ENCODE results near the gene NBAS.
"Not testable (repeated sequence)": the region's sequence is repeated elsewhere in the genome, so short reads cannot be mapped to it uniquely, and the experiment has no call there.

NBAS gene

GRCh38 chr2:15363142-15363541 lies 198.0 kb downstream of the NBAS start:
- no peak for DNase-seq (ENCODE audit: low spot score)

- no peak for DNase-seq (ENCODE audit: low spot score)
These were observed 201.2 kb downstream of the NBAS start for GRCh38 chr2:15359716-15360531.

GRCh38 chr2:15357922-15358321 lies 203.2 kb downstream of the NBAS start:
- no peak for DNase-seq (ENCODE audit: low spot score)

GRCh38 chr2:15357186-15357585 lies 203.9 kb downstream of the NBAS start:
- no peak for DNase-seq (ENCODE audit: low spot score)

- no peak for DNase-seq (ENCODE audit: low spot score)
These were observed 205.7 kb downstream of the NBAS start for GRCh38 chr2:15355386-15355785.

GRCh38 chr2:15354596-15355366 lies 206.4 kb downstream of the NBAS start:
- DNase-seq (ENCODE audit: low spot score), result no peak

GRCh38 chr2:15352363-15352762 lies 208.8 kb downstream of the NBAS start:
- no peak for DNase-seq (ENCODE audit: low spot score)

GRCh38 chr2:15348636-15349035 lies 212.5 kb downstream of the NBAS start:
- DNase-seq (ENCODE audit: low spot score), result no peak

GRCh38 chr2:15348045-15348444 lies 213.1 kb downstream of the NBAS start:
- DNase-seq (ENCODE audit: low spot score), result no peak

- no peak for DNase-seq (ENCODE audit: low spot score)
These were observed 214.5 kb downstream of the NBAS start for GRCh38 chr2:15346624-15347023.

- DNase-seq (ENCODE audit: low spot score), result no peak
These were observed 223.0 kb downstream of the NBAS start for GRCh38 chr2:15337996-15338666.

GRCh38 chr2:15334644-15335326 lies 226.3 kb downstream of the NBAS start:
- no peak for DNase-seq (ENCODE audit: low spot score)

GRCh38 chr2:15331787-15332186 lies 229.3 kb downstream of the NBAS start:
- no peak for DNase-seq (ENCODE audit: low spot score)

GRCh38 chr2:15325296-15325695 lies 235.8 kb downstream of the NBAS start:
- DNase-seq (ENCODE audit: low spot score), result no peak

- DNase-seq (ENCODE audit: low spot score), result no peak
These were observed 237.9 kb downstream of the NBAS start for GRCh38 chr2:15323227-15323626.

- not testable (repeated sequence) for DNase-seq (ENCODE audit: low spot score)
These were observed 239.7 kb downstream of the NBAS start for GRCh38 chr2:15321481-15321880.

- peak; percentile 3 for DNase-seq (ENCODE audit: low spot score)
These were observed 244.7 kb downstream of the NBAS start for GRCh38 chr2:15316370-15316814.

GRCh38 chr2:15315411-15315810 lies 245.7 kb downstream of the NBAS start:
- DNase-seq (ENCODE audit: low spot score), result no peak

GRCh38 chr2:15313657-15314056 lies 247.5 kb downstream of the NBAS start:
- no peak for DNase-seq (ENCODE audit: low spot score)

GRCh38 chr2:15311926-15312325 lies 249.2 kb downstream of the NBAS start:
- no peak for DNase-seq (ENCODE audit: low spot score)

GRCh38 chr2:15311201-15311907 lies 249.8 kb downstream of the NBAS start:
- no peak for DNase-seq (ENCODE audit: low spot score)

Measured in CD4-positive, alpha-beta T cell treated with Interleukin-6 at 100 ng/mL for 8 hours (primary cell).